NCI-H226 (cell line): ENCODE data around the gene FASN.

Experiments
- DNase-seq: peaks from one replicate; pipeline ENCODE4 v3.0.0-alpha.2; 2015

FASN gene

GRCh38 chr17:82072827-82073226 is 25.2 kb downstream of the FASN start:
- no peak for DNase-seq

- no peak for DNase-seq
Measured at GRCh38 chr17:82070611-82071010, 27.4 kb downstream of the FASN start.

GRCh38 chr17:82065638-82066303 is 32.3 kb downstream of the FASN start, which contains the start of gene DUS1L:
Gene DUS1L, minus strand, starts transcription at chr17:82065804. Its CDS starts 745 bp downstream, at chr17:82065059.
- peak; percentile 40 for DNase-seq

GRCh38 chr17:82065193-82065637 is 32.8 kb downstream of the FASN start:
- no peak for DNase-seq

GRCh38 chr17:82064433-82065192 is 33.4 kb downstream of the FASN start:
- DNase-seq = no peak

GRCh38 chr17:82063424-82064415 is 34.3 kb downstream of the FASN start:
- no peak for DNase-seq

- DNase-seq = no peak
Measured at GRCh38 chr17:82062984-82063368, 35.1 kb downstream of the FASN start.

GRCh38 chr17:82062076-82062983 is 35.7 kb downstream of the FASN start:
- no peak for DNase-seq

GRCh38 chr17:82061047-82061925 is 36.8 kb downstream of the FASN start:
- no peak for DNase-seq

GRCh38 chr17:82060614-82061013 is 37.4 kb downstream of the FASN start:
- DNase-seq = no peak

- DNase-seq = no peak
Measured at GRCh38 chr17:82060001-82060380, 38.0 kb downstream of the FASN start.

- DNase-seq = no peak
Measured at GRCh38 chr17:82059272-82060000, 38.6 kb downstream of the FASN start.

GRCh38 chr17:82058855-82059249 is 39.2 kb downstream of the FASN start:
- no peak for DNase-seq

GRCh38 chr17:82058230-82058854 is 39.7 kb downstream of the FASN start:
- DNase-seq = no peak

GRCh38 chr17:82056729-82057621 is 41.1 kb downstream of the FASN start:
- DNase-seq = peak; percentile 1

- DNase-seq = peak; percentile 0
Measured at GRCh38 chr17:82055965-82056728, 41.9 kb downstream of the FASN start.

GRCh38 chr17:82055023-82055964 is 42.7 kb downstream of the FASN start:
- DNase-seq = no peak
